T-helper 2 cell treated with Interferon-gamma antibody and Interleukin-4, amounts not matched to agents 5 μg/mL and 100 μg/mL, for 36 hours (primary cell): ENCODE results near the gene RYR3.

ENCODE experiments used
- DNase-seq: peaks from one replicate; pipeline ENCODE4 v3.0.0; 2021; ENCODE audit warnings: low spot score
- H3K27ac Mint-ChIP-seq: one replicate; pipeline ENCODE4 v1.8.0; 2021; ENCODE audit warnings: mild to moderate bottlenecking, mixed read lengths
- H3K27me3 Mint-ChIP-seq: one replicate; pipeline ENCODE4 v1.8.0; 2021; ENCODE audit warnings: low read depth, mixed read lengths
- H3K36me3 Mint-ChIP-seq: one replicate; pipeline ENCODE4 v1.8.0; 2021; ENCODE audit warnings: low read depth, mixed read lengths
- H3K4me1 Mint-ChIP-seq: one replicate; pipeline ENCODE4 v1.8.0; 2021; ENCODE audit warnings: low read depth, mixed read lengths
- H3K4me3 Mint-ChIP-seq: one replicate; pipeline ENCODE4 v1.8.0; 2022; ENCODE audit warnings: mild to moderate bottlenecking, moderate library complexity, mixed read lengths
- H3K9me3 Mint-ChIP-seq: one replicate; pipeline ENCODE4 v1.8.0; 2021; ENCODE audit warnings: mixed read lengths

RYR3 gene

GRCh38 chr15:33636958-33637357 lies 326.2 kb downstream of the RYR3 start:
- H3K4me1 Mint-ChIP-seq, result no peaks in the 10 kb centered on the region
- no peak overlapping the region for H3K4me3 Mint-ChIP-seq
- no peaks in the 10 kb centered on the region for H3K36me3 Mint-ChIP-seq
- H3K9me3 Mint-ChIP-seq, result no peaks in the 10 kb centered on the region
- peaks cover 9% of the 10 kb centered on the region for H3K27me3 Mint-ChIP-seq
- DNase-seq, result no peak
- H3K27ac Mint-ChIP-seq, result no peak overlapping the region

- no peaks in the 10 kb centered on the region for H3K4me1 Mint-ChIP-seq
- H3K27me3 Mint-ChIP-seq, result peaks cover 9% of the 10 kb centered on the region
- no peaks in the 10 kb centered on the region for H3K9me3 Mint-ChIP-seq
- DNase-seq, result no peak
- H3K36me3 Mint-ChIP-seq, result no peaks in the 10 kb centered on the region
- H3K27ac Mint-ChIP-seq, result no peak overlapping the region
- no peak overlapping the region for H3K4me3 Mint-ChIP-seq
Observed at GRCh38 chr15:33638453-33638852, 327.7 kb downstream of the RYR3 start.

- Mint-ChIP-seq H3K27me3 (peaks cover 9% of the 10 kb centered on the region), H3K36me3 (no peaks in the 10 kb centered on the region), H3K4me3 (no peak overlapping the region), H3K4me1 (no peaks in the 10 kb centered on the region), H3K27ac (no peak overlapping the region), H3K9me3 (no peaks in the 10 kb centered on the region)
- DNase-seq, result no peak
Observed at GRCh38 chr15:33639051-33639450, 328.3 kb downstream of the RYR3 start.

- Mint-ChIP-seq H3K4me3 (no peak overlapping the region), H3K27me3 (peaks cover 9% of the 10 kb centered on the region), H3K27ac (no peak overlapping the region), H3K36me3 (no peaks in the 10 kb centered on the region), H3K9me3 (no peaks in the 10 kb centered on the region), H3K4me1 (no peaks in the 10 kb centered on the region)
- no peak for DNase-seq
Observed at GRCh38 chr15:33639456-33639855, 328.7 kb downstream of the RYR3 start.

- H3K36me3 Mint-ChIP-seq, result no peaks in the 10 kb centered on the region
- no peak overlapping the region for H3K27ac Mint-ChIP-seq
- H3K9me3 Mint-ChIP-seq, result no peaks in the 10 kb centered on the region
- no peak for DNase-seq
- H3K4me3 Mint-ChIP-seq, result no peak overlapping the region
- peaks cover 9% of the 10 kb centered on the region for H3K27me3 Mint-ChIP-seq
- no peaks in the 10 kb centered on the region for H3K4me1 Mint-ChIP-seq
Observed at GRCh38 chr15:33639978-33640377, 329.2 kb downstream of the RYR3 start.

GRCh38 chr15:33641069-33641468 lies 330.3 kb downstream of the RYR3 start:
- Mint-ChIP-seq H3K4me3 (no peak overlapping the region), H3K4me1 (no peaks in the 10 kb centered on the region), H3K9me3 (no peaks in the 10 kb centered on the region), H3K27me3 (peaks cover 9% of the 10 kb centered on the region), H3K36me3 (no peaks in the 10 kb centered on the region), H3K27ac (no peak overlapping the region)
- no peak for DNase-seq

GRCh38 chr15:33644304-33644703 lies 333.5 kb downstream of the RYR3 start:
- Mint-ChIP-seq H3K9me3 (no peaks in the 10 kb centered on the region), H3K36me3 (no peaks in the 10 kb centered on the region), H3K27ac (no peak overlapping the region), H3K4me3 (no peak overlapping the region), H3K4me1 (no peaks in the 10 kb centered on the region), H3K27me3 (peaks cover 9% of the 10 kb centered on the region)
- DNase-seq, result no peak

- H3K27ac Mint-ChIP-seq, result no peak overlapping the region
- H3K27me3 Mint-ChIP-seq, result peaks cover 2% of the 10 kb centered on the region
- DNase-seq, result no peak
- H3K36me3 Mint-ChIP-seq, result no peaks in the 10 kb centered on the region
- no peak overlapping the region for H3K4me3 Mint-ChIP-seq
- H3K4me1 Mint-ChIP-seq, result no peaks in the 10 kb centered on the region
- H3K9me3 Mint-ChIP-seq, result no peaks in the 10 kb centered on the region
Observed at GRCh38 chr15:33646744-33647143, 336.0 kb downstream of the RYR3 start.

- H3K4me1 Mint-ChIP-seq, result no peaks in the 10 kb centered on the region
- H3K9me3 Mint-ChIP-seq, result no peaks in the 10 kb centered on the region
- DNase-seq, result no peak
- no peaks in the 10 kb centered on the region for H3K36me3 Mint-ChIP-seq
- no peak overlapping the region for H3K4me3 Mint-ChIP-seq
- H3K27ac Mint-ChIP-seq, result no peak overlapping the region
- no peaks in the 10 kb centered on the region for H3K27me3 Mint-ChIP-seq
Observed at GRCh38 chr15:33649217-33649933, 338.6 kb downstream of the RYR3 start.

- H3K9me3 Mint-ChIP-seq, result no peaks in the 10 kb centered on the region
- no peaks in the 10 kb centered on the region for H3K36me3 Mint-ChIP-seq
- H3K27me3 Mint-ChIP-seq, result no peaks in the 10 kb centered on the region
- DNase-seq, result no peak
- H3K4me3 Mint-ChIP-seq, result no peak overlapping the region
- no peak overlapping the region for H3K27ac Mint-ChIP-seq
- H3K4me1 Mint-ChIP-seq, result no peaks in the 10 kb centered on the region
Observed at GRCh38 chr15:33654860-33655259, 344.1 kb downstream of the RYR3 start.

- DNase-seq, result no peak
- H3K27me3 Mint-ChIP-seq, result no peaks in the 10 kb centered on the region
- H3K36me3 Mint-ChIP-seq, result no peaks in the 10 kb centered on the region
- no peaks in the 10 kb centered on the region for H3K9me3 Mint-ChIP-seq
- H3K4me1 Mint-ChIP-seq, result no peaks in the 10 kb centered on the region
- no peak overlapping the region for H3K4me3 Mint-ChIP-seq
- no peak overlapping the region for H3K27ac Mint-ChIP-seq
Observed at GRCh38 chr15:33655488-33655887, 344.7 kb downstream of the RYR3 start.

- DNase-seq, result no peak
- Mint-ChIP-seq H3K27me3 (no peaks in the 10 kb centered on the region), H3K4me3 (no peak overlapping the region), H3K36me3 (no peaks in the 10 kb centered on the region), H3K4me1 (no peaks in the 10 kb centered on the region), H3K27ac (no peak overlapping the region), H3K9me3 (no peaks in the 10 kb centered on the region)
Observed at GRCh38 chr15:33656168-33656567, 345.4 kb downstream of the RYR3 start.

GRCh38 chr15:33660151-33660550 lies 349.4 kb downstream of the RYR3 start:
- no peaks in the 10 kb centered on the region for H3K27me3 Mint-ChIP-seq
- no peak overlapping the region for H3K4me3 Mint-ChIP-seq
- H3K9me3 Mint-ChIP-seq, result no peaks in the 10 kb centered on the region
- DNase-seq, result no peak
- H3K27ac Mint-ChIP-seq, result no peak overlapping the region
- H3K36me3 Mint-ChIP-seq, result no peaks in the 10 kb centered on the region
- no peaks in the 10 kb centered on the region for H3K4me1 Mint-ChIP-seq

- no peak overlapping the region for H3K27ac Mint-ChIP-seq
Observed at GRCh38 chr15:33662014-33662413, 351.2 kb downstream of the RYR3 start.

GRCh38 chr15:33664947-33665346 lies 354.2 kb downstream of the RYR3 start:
- Mint-ChIP-seq H3K27ac (no peak overlapping the region), H3K27me3 (peaks cover 2% of the 10 kb centered on the region), H3K4me1 (no peaks in the 10 kb centered on the region), H3K9me3 (no peaks in the 10 kb centered on the region), H3K4me3 (no peak overlapping the region), H3K36me3 (no peaks in the 10 kb centered on the region)
- no peak for DNase-seq

More at GRCh38 chr15:33662014-33662413, 351.2 kb downstream of the RYR3 start:
- H3K4me1 Mint-ChIP-seq, result no peaks in the 10 kb centered on the region
- H3K9me3 Mint-ChIP-seq, result no peaks in the 10 kb centered on the region
- DNase-seq, result no peak
- no peaks in the 10 kb centered on the region for H3K36me3 Mint-ChIP-seq
- no peaks in the 10 kb centered on the region for H3K27me3 Mint-ChIP-seq
- H3K4me3 Mint-ChIP-seq, result no peak overlapping the region
